SK-N-SH treated with all-trans-retinoic acid at 6 μM for 48 hours (cell line): ENCODE measurements around the gene APOC4.
A peak's percentile ranks its signal among the peaks of the same experiment; 100 is the strongest.

Experiments
- ATAC-seq: fragments of 200-7000 bp; cut with Tn5 transposase; 3 replicates; pipeline ENCODE4 v1.9.1; 2020; ENCODE audit warnings: mild to moderate bottlenecking, moderate library complexity
- ARNTL ChIP-seq: fragments of 450-650 bp; formaldehyde crosslinking; IDR thresholded peaks from 2 replicates; pipeline ENCODE4 v1.5.0; 2020; ENCODE audit warnings: low read depth, mild to moderate bottlenecking, moderate library complexity, borderline replicate concordance
- BACH2 ChIP-seq: fragments of 250-450 bp; sonication (Bioruptor Pico); IDR thresholded peaks from 2 replicates; pipeline ENCODE4 v1.9.0; 2021; ENCODE audit warnings: mild to moderate bottlenecking, borderline replicate concordance
- CSDC2 ChIP-seq: fragments of 250-450 bp; sonication (Bioruptor Pico); IDR thresholded peaks from 2 replicates; pipeline ENCODE4 v1.5.0; 2020; ENCODE audit warnings: mild to moderate bottlenecking, moderate library complexity
- ESRRG ChIP-seq: fragments of 250-450 bp; sonication (Bioruptor Pico); IDR thresholded peaks from 2 replicates; pipeline ENCODE4 v1.6.1; 2021; ENCODE audit warnings: mild to moderate bottlenecking
- GLIS3 ChIP-seq: fragments of 250-450 bp; sonication (Bioruptor Pico); IDR thresholded peaks from 2 replicates; pipeline ENCODE4 v1.5.0; 2020; ENCODE audit warnings: mild to moderate bottlenecking, moderate library complexity
- ISL1 ChIP-seq: fragments of 250-450 bp; sonication (Bioruptor Pico); IDR thresholded peaks from 2 replicates; pipeline ENCODE4 v2.1.2; 2022; ENCODE audit warnings: mild to moderate bottlenecking, moderate library complexity
- OSR1 ChIP-seq: fragments of 250-450 bp; sonication (Bioruptor Pico); IDR thresholded peaks from 2 replicates; pipeline ENCODE4 v1.8.0; 2022; ENCODE audit warnings: moderate library complexity, mild to moderate bottlenecking, inconsistent platforms
- PPARA ChIP-seq: fragments of 250-450 bp; sonication (Bioruptor Pico); IDR thresholded peaks from 2 replicates; pipeline ENCODE4 v1.5.0; 2020; ENCODE audit warnings: mild to moderate bottlenecking, borderline replicate concordance
- RARB ChIP-seq: fragments of 250-450 bp; sonication (Bioruptor Pico); IDR thresholded peaks from 2 replicates; pipeline ENCODE4 v1.8.0; 2021; ENCODE audit warnings: mild to moderate bottlenecking, moderate library complexity
- SNAI2 ChIP-seq: fragments of 250-450 bp; sonication (Bioruptor Pico); IDR thresholded peaks from 2 replicates; pipeline ENCODE4 v1.5.0; 2020; ENCODE audit warnings: mild to moderate bottlenecking, moderate library complexity
- TOX ChIP-seq: fragments of 250-450 bp; sonication (Bioruptor Pico); IDR thresholded peaks from 2 replicates; pipeline ENCODE4 v1.8.0; 2021; ENCODE audit warnings: mild to moderate bottlenecking, moderate library complexity, borderline replicate concordance
- ZC3H10 ChIP-seq: fragments of 250-450 bp; sonication (Bioruptor Pico); IDR thresholded peaks from 2 replicates; pipeline ENCODE4 v1.5.1; 2021; ENCODE audit warnings: mild to moderate bottlenecking, moderate library complexity
- ZFP3 ChIP-seq: fragments of 250-450 bp; sonication (Bioruptor Pico); IDR thresholded peaks from 2 replicates; pipeline ENCODE4 v1.5.0; 2020; ENCODE audit warnings: mild to moderate bottlenecking, moderate library complexity
- ZFP30 ChIP-seq: fragments of 450-650 bp; formaldehyde crosslinking; IDR thresholded peaks from 2 replicates; pipeline ENCODE4 v1.5.0; 2022; ENCODE audit warnings: mild to moderate bottlenecking, moderate library complexity
- ZNF70 ChIP-seq: fragments of 450-650 bp; formaldehyde crosslinking; IDR thresholded peaks from 2 replicates; pipeline ENCODE4 v1.5.0; 2020; ENCODE audit warnings: mild to moderate bottlenecking, moderate library complexity
- ZNF8 ChIP-seq: fragments of 450-650 bp; formaldehyde crosslinking; IDR thresholded peaks from 2 replicates; pipeline ENCODE4 v1.5.0; 2020; ENCODE audit warnings: mild to moderate bottlenecking, moderate library complexity
- TF ChIP-seq, protein P1 (sequence below): fragments of 250-450 bp; sonication (Bioruptor Pico); IDR thresholded peaks from 2 replicates; pipeline ENCODE4 v1.5.0; 2020; ENCODE audit warnings: mild to moderate bottlenecking, moderate library complexity
- TF ChIP-seq, protein P2 (sequence below): fragments of 250-450 bp; sonication (Bioruptor Pico); IDR thresholded peaks from 2 replicates; pipeline ENCODE4 v1.8.0; 2020; ENCODE audit warnings: mild to moderate bottlenecking, moderate library complexity, borderline replicate concordance
- TF ChIP-seq, protein P3 (sequence below): fragments of 250-450 bp; sonication (Bioruptor Pico); IDR thresholded peaks from 2 replicates; pipeline ENCODE4 v1.5.1; 2021; ENCODE audit warnings: mild to moderate bottlenecking, moderate library complexity
- TF ChIP-seq, protein P4 (sequence below): fragments of 250-450 bp; sonication (Bioruptor Pico); IDR thresholded peaks from 2 replicates; pipeline ENCODE4 v1.8.0; 2021; ENCODE audit warnings: low read depth, mild to moderate bottlenecking, moderate library complexity, borderline replicate concordance

Gene APOC4

DNA sequence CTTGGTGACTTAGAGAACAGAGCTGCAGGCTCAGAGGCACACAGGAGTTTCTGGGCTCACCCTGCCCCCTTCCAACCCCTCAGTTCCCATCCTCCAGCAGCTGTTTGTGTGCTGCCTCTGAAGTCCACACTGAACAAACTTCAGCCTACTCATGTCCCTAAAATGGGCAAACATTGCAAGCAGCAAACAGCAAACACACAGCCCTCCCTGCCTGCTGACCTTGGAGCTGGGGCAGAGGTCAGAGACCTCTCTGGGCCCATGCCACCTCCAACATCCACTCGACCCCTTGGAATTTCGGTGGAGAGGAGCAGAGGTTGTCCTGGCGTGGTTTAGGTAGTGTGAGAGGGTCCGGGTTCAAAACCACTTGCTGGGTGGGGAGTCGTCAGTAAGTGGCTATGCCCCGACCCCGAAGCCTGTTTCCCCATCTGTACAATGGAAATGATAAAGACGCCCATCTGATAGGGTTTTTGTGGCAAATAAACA, 17.8 kb upstream of the APOC4 start:
- TF ChIP-seq ZNF8, result no peak
- no peak for TF ChIP-seq SNAI2 (CRISPR knock-in tag)
- no peak for TF ChIP-seq ARNTL (CRISPR knock-in tag)
- no peak for ATAC-seq

DNA sequence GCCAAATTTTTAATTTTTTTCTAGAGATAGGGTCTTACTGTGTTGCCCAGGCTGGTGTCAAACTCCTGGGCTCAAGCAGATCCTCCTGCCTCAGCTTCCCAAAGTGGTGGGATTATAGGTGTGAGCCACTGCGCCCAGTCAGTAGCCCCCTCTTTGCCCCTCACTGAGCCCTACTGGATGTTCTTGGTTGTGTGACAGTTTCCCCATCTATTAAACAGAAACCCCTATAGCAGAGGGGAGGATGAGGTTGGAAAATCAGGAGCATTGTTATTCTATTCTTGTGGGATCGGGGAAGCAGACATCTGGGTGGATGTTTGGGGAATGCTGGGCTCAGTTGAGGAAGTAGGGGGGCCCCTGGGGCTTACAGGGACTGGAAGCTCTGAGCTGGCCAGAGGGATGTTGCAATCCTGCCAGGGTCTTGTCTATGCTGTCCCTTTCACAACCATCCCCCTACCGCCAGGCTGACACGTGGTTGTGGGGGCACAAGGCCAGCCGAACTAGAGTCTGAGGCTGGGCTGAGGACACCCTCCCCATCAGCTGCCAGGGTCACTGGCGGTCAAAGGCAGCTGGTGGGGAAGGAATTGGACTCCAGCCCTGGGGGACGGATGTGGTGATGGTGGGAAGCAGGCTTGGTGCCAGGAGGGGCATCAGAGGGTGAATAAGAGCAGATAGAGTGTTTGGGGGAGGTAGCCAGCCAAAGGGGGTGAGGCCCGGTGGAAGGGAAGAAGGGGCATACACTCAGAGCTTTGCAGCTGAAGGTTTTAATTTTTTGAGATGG, 16.7 kb upstream of the APOC4 start:
- no peak for ATAC-seq
- TF ChIP-seq BACH2 (CRISPR knock-in tag) (no peak), OSR1 (CRISPR knock-in tag) (no peak), ZFP30 (no peak), PPARA (CRISPR knock-in tag) (no peak), GLIS3 (CRISPR knock-in tag) (no peak), ZFP3 (CRISPR knock-in tag) (no peak), ESRRG (CRISPR knock-in tag) (no peak), ZNF70 (CRISPR knock-in tag) (no peak), ZC3H10 (CRISPR knock-in tag) (no peak), CSDC2 (CRISPR knock-in tag) (no peak)
- TF ChIP-seq, protein P1, sequence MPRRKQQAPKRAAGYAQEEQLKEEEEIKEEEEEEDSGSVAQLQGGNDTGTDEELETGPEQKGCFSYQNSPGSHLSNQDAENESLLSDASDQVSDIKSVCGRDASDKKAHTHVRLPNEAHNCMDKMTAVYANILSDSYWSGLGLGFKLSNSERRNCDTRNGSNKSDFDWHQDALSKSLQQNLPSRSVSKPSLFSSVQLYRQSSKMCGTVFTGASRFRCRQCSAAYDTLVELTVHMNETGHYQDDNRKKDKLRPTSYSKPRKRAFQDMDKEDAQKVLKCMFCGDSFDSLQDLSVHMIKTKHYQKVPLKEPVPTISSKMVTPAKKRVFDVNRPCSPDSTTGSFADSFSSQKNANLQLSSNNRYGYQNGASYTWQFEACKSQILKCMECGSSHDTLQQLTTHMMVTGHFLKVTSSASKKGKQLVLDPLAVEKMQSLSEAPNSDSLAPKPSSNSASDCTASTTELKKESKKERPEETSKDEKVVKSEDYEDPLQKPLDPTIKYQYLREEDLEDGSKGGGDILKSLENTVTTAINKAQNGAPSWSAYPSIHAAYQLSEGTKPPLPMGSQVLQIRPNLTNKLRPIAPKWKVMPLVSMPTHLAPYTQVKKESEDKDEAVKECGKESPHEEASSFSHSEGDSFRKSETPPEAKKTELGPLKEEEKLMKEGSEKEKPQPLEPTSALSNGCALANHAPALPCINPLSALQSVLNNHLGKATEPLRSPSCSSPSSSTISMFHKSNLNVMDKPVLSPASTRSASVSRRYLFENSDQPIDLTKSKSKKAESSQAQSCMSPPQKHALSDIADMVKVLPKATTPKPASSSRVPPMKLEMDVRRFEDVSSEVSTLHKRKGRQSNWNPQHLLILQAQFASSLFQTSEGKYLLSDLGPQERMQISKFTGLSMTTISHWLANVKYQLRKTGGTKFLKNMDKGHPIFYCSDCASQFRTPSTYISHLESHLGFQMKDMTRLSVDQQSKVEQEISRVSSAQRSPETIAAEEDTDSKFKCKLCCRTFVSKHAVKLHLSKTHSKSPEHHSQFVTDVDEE (CRISPR knock-in tag), result no peak

DNA sequence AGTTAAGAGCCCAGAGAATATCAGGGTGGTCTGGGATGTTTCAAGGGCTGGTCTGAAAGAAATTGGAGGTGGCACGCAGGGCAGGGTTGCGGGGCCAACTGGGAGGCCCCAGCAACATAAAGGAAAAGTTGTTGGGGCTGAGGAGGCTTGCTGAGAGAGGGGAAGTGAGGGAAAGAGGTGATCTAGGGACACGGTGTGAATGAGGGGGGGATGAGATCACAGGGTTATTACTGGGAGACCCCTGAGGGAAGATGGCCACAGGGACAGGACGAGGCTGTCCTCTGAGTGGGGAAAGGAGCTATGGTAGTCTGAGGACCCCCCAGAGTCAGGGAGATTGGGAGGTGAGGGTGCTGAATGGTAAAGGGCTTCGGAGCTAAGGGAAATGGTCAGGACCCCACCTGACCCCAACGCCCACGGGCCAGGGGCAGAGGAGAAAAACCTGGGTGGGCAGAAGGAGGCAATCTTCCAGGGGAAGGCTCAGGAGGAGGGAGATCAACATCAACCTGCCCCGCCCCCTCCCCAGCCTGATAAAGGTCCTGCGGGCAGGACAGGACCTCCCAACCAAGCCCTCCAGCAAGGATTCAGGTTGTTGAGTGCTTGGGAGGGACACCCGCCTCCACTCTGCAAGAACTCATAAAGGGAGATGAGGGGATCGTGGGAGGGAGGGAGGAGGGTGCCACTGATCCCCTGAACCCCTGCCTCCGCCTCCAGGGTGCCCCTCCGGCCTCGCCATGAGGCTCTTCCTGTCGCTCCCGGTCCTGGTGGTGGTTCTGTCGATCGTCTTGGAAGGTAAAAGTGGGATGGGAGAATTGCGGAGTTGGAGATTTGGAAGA, 15.6 kb upstream of the APOC4 start:
- ATAC-seq, result peak; percentile 30

DNA sequence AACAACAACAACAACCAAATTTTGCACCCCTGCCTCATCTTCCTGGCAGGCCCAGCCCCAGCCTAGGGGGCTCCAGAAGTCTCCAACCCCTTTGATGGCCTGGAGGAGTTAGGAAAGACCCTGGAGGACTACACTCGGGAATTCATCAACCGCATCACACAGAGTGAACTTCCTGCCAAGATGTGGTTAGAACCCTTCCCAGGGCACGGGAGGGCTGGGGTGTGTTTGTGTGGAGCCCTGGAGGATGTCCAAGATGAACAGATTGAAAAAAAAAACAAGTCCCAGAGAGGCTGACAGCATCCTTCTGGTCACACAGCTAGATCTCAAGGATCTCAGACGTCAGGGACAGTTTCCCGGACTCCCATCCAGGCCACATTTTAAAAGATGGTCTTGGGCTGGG, 14.3 kb upstream of the APOC4 start:
- no peak for ATAC-seq
- TF ChIP-seq ESRRG (CRISPR knock-in tag) (no peak), ISL1 (CRISPR knock-in tag) (no peak), SNAI2 (CRISPR knock-in tag) (no peak), ZFP3 (CRISPR knock-in tag) (no peak), CSDC2 (CRISPR knock-in tag) (no peak), GLIS3 (CRISPR knock-in tag) (no peak), TOX (no peak), BACH2 (CRISPR knock-in tag) (no peak), ZC3H10 (CRISPR knock-in tag) (no peak), RARB (CRISPR knock-in tag) (no peak)
- TF ChIP-seq, protein P2, sequence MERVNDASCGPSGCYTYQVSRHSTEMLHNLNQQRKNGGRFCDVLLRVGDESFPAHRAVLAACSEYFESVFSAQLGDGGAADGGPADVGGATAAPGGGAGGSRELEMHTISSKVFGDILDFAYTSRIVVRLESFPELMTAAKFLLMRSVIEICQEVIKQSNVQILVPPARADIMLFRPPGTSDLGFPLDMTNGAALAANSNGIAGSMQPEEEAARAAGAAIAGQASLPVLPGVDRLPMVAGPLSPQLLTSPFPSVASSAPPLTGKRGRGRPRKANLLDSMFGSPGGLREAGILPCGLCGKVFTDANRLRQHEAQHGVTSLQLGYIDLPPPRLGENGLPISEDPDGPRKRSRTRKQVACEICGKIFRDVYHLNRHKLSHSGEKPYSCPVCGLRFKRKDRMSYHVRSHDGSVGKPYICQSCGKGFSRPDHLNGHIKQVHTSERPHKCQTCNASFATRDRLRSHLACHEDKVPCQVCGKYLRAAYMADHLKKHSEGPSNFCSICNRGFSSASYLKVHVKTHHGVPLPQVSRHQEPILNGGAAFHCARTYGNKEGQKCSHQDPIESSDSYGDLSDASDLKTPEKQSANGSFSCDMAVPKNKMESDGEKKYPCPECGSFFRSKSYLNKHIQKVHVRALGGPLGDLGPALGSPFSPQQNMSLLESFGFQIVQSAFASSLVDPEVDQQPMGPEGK (CRISPR knock-in tag), result no peak
- TF ChIP-seq, protein P3, sequence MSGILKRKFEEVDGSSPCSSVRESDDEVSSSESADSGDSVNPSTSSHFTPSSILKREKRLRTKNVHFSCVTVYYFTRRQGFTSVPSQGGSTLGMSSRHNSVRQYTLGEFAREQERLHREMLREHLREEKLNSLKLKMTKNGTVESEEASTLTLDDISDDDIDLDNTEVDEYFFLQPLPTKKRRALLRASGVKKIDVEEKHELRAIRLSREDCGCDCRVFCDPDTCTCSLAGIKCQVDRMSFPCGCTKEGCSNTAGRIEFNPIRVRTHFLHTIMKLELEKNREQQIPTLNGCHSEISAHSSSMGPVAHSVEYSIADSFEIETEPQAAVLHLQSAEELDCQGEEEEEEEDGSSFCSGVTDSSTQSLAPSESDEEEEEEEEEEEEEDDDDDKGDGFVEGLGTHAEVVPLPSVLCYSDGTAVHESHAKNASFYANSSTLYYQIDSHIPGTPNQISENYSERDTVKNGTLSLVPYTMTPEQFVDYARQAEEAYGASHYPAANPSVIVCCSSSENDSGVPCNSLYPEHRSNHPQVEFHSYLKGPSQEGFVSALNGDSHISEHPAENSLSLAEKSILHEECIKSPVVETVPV (CRISPR knock-in tag), result no peak
- TF ChIP-seq, protein P4, sequence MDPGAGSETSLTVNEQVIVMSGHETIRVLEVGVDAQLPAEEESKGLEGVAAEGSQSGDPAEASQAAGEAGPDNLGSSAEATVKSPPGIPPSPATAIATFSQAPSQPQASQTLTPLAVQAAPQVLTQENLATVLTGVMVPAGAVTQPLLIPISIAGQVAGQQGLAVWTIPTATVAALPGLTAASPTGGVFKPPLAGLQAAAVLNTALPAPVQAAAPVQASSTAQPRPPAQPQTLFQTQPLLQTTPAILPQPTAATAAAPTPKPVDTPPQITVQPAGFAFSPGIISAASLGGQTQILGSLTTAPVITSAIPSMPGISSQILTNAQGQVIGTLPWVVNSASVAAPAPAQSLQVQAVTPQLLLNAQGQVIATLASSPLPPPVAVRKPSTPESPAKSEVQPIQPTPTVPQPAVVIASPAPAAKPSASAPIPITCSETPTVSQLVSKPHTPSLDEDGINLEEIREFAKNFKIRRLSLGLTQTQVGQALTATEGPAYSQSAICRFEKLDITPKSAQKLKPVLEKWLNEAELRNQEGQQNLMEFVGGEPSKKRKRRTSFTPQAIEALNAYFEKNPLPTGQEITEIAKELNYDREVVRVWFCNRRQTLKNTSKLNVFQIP (CRISPR knock-in tag), result no peak
